MM.1S (cell line): ENCODE results near the gene FAM217A.
A peak's percentile ranks its signal among the peaks of the same experiment; 100 is the strongest.

ENCODE experiments used
- DNase-seq: peaks from one replicate; pipeline ENCODE4 v3.0.0-alpha.2; 2015
- H2AFZ ChIP-seq: fragments of 300-600 bp; sonication (generic); 2 replicates; pipeline ENCODE4 v1.6.0; 2016; ENCODE audit warnings: antibody characterized with exemption, low read length
- H3F3A ChIP-seq: fragments of 300-600 bp; sonication (generic); 2 replicates; pipeline ENCODE4 v1.6.1; 2016; ENCODE audit warnings: mild to moderate bottlenecking, antibody characterized with exemption, low read length, moderate library complexity, mixed read lengths; ENCODE audit not compliant: insufficient read depth
- H3K27ac ChIP-seq: fragments of 300-600 bp; sonication (generic); 2 replicates; pipeline ENCODE4 v1.5.1; 2016; ENCODE audit warnings: mild to moderate bottlenecking, low read length
- H3K27me3 ChIP-seq: fragments of 300-600 bp; sonication (generic); replicated peaks from 2 replicates; pipeline ENCODE4 v1.6.0; 2016; ENCODE audit warnings: low read length; ENCODE audit not compliant: insufficient read depth
- H3K36me3 ChIP-seq: fragments of 300-600 bp; sonication (generic); replicated peaks from 2 replicates; pipeline ENCODE4 v1.6.1; 2016; ENCODE audit warnings: mild to moderate bottlenecking, low read length, mixed read lengths; ENCODE audit not compliant: insufficient read depth
- H3K4me1 ChIP-seq: fragments of 300-600 bp; sonication (generic); 2 replicates; pipeline ENCODE4 v1.6.1; 2016; ENCODE audit warnings: low read length, mixed read lengths
- H3K4me2 ChIP-seq: fragments of 300-600 bp; sonication (generic); 2 replicates; pipeline ENCODE4 v1.6.0; 2016; ENCODE audit warnings: low read depth, low read length
- H3K4me3 ChIP-seq: fragments of 300-600 bp; sonication (generic); 2 replicates; pipeline ENCODE4 v1.5.1; 2016; ENCODE audit warnings: low read length, mixed read lengths
- H3K79me2 ChIP-seq: fragments of 300-600 bp; sonication (generic); 2 replicates; pipeline ENCODE4 v1.6.1; 2016; ENCODE audit warnings: mixed run types, low read length, mixed read lengths
- H3K9ac ChIP-seq: fragments of 300-600 bp; sonication (generic); 2 replicates; pipeline ENCODE4 v1.6.1; 2016; ENCODE audit warnings: low read length, mixed read lengths
- H3K9me2 ChIP-seq: fragments of 300-600 bp; sonication (generic); replicated peaks from 2 replicates; pipeline ENCODE4 v1.6.1; 2016; ENCODE audit warnings: mild to moderate bottlenecking, low read length, mixed read lengths; ENCODE audit not compliant: insufficient read depth
- H3K9me3 ChIP-seq: fragments of 300-600 bp; sonication (generic); replicated peaks from 2 replicates; pipeline ENCODE4 v1.6.1; 2016; ENCODE audit warnings: mild to moderate bottlenecking, low read length, mixed read lengths; ENCODE audit not compliant: insufficient read depth
- H4K20me1 ChIP-seq: fragments of 300-600 bp; sonication (generic); 2 replicates; pipeline ENCODE4 v1.6.1; 2016; ENCODE audit warnings: mild to moderate bottlenecking, low read length, moderate library complexity, mixed read lengths; ENCODE audit not compliant: insufficient read depth
- EZH2 ChIP-seq: fragments of 300-600 bp; sonication (generic); optimal IDR thresholded peaks from 2 replicates; pipeline ENCODE3; 2017; ENCODE audit warnings: low read depth, mild to moderate bottlenecking, antibody characterized with exemption, low read length, mixed read lengths
- EZH2phosphoT487 ChIP-seq: fragments of 300-600 bp; sonication (generic); IDR thresholded peaks from 2 replicates; pipeline ENCODE4 v1.6.1; 2018; ENCODE audit warnings: antibody characterized with exemption, low read length
- TF ChIP-seq, protein P1 (sequence below): fragments of 300-600 bp; sonication (generic); IDR thresholded peaks from 2 replicates; pipeline ENCODE4 v1.5.1; 2016; ENCODE audit warnings: antibody characterized with exemption, low read length, mixed read lengths

FAM217A gene

DNA sequence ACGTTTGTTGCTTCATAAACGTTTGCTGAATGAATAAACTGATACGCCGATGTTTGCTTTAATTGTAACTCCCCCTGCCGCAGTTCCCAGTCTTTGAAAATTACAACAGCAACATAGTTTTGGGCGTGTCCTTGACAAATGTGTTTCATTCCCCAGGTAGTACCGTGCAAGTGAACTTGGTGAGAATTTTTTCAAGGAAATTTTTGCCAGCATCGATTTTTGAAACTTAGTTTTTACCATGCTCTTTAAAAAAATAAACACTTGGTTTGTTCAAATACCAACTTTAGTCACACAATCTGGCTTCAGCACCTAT, 60.1 kb downstream of the FAM217A start:
- no peak for DNase-seq
- no peaks in the 10 kb centered on the region for H3K27me3 ChIP-seq
- peaks cover 15% of the 10 kb centered on the region for H4K20me1 ChIP-seq
- peaks cover 19% of the 10 kb centered on the region for H3K4me1 ChIP-seq
- H3K27ac ChIP-seq = peak overlapping the region; percentile 97; the same call in 1 of the 2 replicates
- TF ChIP-seq EZH2 = no peak
- no peak for TF ChIP-seq EZH2phosphoT487
- TF ChIP-seq, protein P1, sequence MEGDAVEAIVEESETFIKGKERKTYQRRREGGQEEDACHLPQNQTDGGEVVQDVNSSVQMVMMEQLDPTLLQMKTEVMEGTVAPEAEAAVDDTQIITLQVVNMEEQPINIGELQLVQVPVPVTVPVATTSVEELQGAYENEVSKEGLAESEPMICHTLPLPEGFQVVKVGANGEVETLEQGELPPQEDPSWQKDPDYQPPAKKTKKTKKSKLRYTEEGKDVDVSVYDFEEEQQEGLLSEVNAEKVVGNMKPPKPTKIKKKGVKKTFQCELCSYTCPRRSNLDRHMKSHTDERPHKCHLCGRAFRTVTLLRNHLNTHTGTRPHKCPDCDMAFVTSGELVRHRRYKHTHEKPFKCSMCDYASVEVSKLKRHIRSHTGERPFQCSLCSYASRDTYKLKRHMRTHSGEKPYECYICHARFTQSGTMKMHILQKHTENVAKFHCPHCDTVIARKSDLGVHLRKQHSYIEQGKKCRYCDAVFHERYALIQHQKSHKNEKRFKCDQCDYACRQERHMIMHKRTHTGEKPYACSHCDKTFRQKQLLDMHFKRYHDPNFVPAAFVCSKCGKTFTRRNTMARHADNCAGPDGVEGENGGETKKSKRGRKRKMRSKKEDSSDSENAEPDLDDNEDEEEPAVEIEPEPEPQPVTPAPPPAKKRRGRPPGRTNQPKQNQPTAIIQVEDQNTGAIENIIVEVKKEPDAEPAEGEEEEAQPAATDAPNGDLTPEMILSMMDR = no peak
- H3K9me3 ChIP-seq = no peaks in the 10 kb centered on the region
- H3K9me2 ChIP-seq = no peaks in the 10 kb centered on the region
- H2AFZ ChIP-seq = peak overlapping the region; percentile 70
- H3K9ac ChIP-seq = peak overlapping the region; percentile 90; the same call in 1 of the 2 replicates
- peak overlapping the region; percentile 82 for H3K4me3 ChIP-seq
- H3K36me3 ChIP-seq = no peaks in the 10 kb centered on the region
- peaks cover 51% of the 10 kb centered on the region for H3K79me2 ChIP-seq
- H3F3A ChIP-seq = peaks cover 42% of the 10 kb centered on the region
- peak overlapping the region; percentile 73 for H3K4me2 ChIP-seq
